PC-3 (cell line): ENCODE data around the gene SEMA4G.

Experiments used
- CTCF ChIP-seq: fragments of 300-600 bp; sonication (generic); conservative IDR thresholded peaks from 2 replicates; pipeline ENCODE4 v1.5.1; 2017; ENCODE audit warnings: antibody characterized with exemption, low read depth, mild to moderate bottlenecking, low read length
- EZH2 ChIP-seq: fragments of 300-600 bp; sonication (generic); IDR thresholded peaks from one replicate; pipeline ENCODE4 v1.6.1; 2017; ENCODE audit warnings: antibody characterized with exemption, mild to moderate bottlenecking, low read length; ENCODE audit not compliant: unreplicated experiment

GRCh38 chr10:100970914-100971811, 1.9 kb downstream of the SEMA4G start:
- no peak for TF ChIP-seq EZH2
- no peak for TF ChIP-seq CTCF
